ENCODE data around the gene MAB21L4.

- TF ChIP-seq POLR2AphosphoS5 (IDR thresholded peaks at IDR 0.05; ENCODE audit: low read depth, low read length) = no peak
- no peak for TF ChIP-seq POLR2A (IDR thresholded peaks at IDR 0.05; ENCODE audit: low read depth, low read length)
- TF ChIP-seq TAF1 (IDR thresholded peaks at IDR 0.05; ENCODE audit: borderline replicate concordance, low read depth, low read length) = no peak
Measured at GRCh38 chr2:240851078-240851991, 44.6 kb downstream of the MAB21L4 start.
